ENCODE measurements around the gene FANCM. TPM values are rescaled to one million over a fixed set of nuclear protein-coding genes. Genes with fewer than 3 reads are reported as not detected.
"Not testable (repeated sequence)": the region's sequence is repeated elsewhere in the genome, so short reads cannot be mapped to it uniquely, and the experiment has no call there.

FANCM gene
- polyA plus RNA-seq, 4 donors: 11.7 to 15.1 (median 12.5) TPM

- DNase-seq (ENCODE audit: low read depth in 4 of 4, low spot score in 2 of 4): peak in 1 of 4 donors; percentile 22
These were observed 574 bp upstream of the FANCM start for GRCh38 chr14:45135156-45135555.

DNA sequence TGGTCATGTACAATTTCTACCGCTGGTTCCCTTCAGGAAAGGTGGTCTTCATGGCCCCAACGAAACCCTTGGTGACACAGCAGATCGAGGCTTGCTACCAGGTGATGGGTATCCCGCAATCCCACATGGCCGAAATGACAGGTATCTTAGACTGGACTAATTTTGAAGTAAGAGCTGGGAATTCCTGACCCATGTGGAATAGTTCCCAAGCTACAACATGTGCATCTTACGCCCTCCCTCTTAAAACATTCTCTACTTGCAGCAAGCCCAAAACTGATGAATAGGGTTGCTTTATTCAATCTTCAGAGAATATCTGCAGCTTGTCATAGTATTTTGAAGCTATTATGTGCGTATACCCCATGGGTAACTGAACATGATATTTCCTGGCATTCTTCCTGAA, 669 bp downstream of the FANCM start:
- DNase-seq (ENCODE audit: low read depth in 4 of 4, low spot score in 2 of 4): peak in 1 of 4 donors; percentile 0

GRCh38 chr14:45140661-45141187, 5.0 kb downstream of the FANCM start:
- DNase-seq (ENCODE audit: low read depth in 4 of 4, low spot score in 2 of 4): no peak

- not testable (repeated sequence) for DNase-seq (ENCODE audit: low read depth in 4 of 4, low spot score in 2 of 4)
These were observed 6.4 kb downstream of the FANCM start for GRCh38 chr14:45142083-45142482.

- no peak for DNase-seq (ENCODE audit: low read depth in 4 of 4, low spot score in 2 of 4)
These were observed 8.9 kb downstream of the FANCM start for GRCh38 chr14:45144658-45145057.

- no peak for DNase-seq (ENCODE audit: low read depth in 4 of 4, low spot score in 2 of 4)
These were observed 9.5 kb downstream of the FANCM start for GRCh38 chr14:45145214-45145613.

DNA sequence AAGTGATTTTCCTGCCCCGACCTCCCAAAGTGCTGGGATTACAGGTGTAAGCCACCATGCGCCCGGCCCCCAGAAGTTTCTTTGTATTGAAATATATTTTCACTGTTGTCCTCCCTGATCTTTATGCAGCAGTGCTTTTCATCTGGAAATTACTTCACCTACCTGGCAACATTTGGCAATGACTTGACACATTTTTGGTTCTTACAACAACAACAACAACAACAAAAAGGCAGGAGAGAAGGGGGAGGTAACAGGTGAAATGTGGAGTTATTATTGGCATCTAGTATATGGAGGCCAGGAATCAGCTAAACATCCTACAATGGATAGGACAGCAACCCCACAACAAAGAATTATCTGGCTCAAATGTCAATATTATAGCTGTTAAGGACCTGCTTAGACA, 13.9 kb downstream of the FANCM start:
- DNase-seq (ENCODE audit: low read depth in 4 of 4, low spot score in 2 of 4): no peak

DNA sequence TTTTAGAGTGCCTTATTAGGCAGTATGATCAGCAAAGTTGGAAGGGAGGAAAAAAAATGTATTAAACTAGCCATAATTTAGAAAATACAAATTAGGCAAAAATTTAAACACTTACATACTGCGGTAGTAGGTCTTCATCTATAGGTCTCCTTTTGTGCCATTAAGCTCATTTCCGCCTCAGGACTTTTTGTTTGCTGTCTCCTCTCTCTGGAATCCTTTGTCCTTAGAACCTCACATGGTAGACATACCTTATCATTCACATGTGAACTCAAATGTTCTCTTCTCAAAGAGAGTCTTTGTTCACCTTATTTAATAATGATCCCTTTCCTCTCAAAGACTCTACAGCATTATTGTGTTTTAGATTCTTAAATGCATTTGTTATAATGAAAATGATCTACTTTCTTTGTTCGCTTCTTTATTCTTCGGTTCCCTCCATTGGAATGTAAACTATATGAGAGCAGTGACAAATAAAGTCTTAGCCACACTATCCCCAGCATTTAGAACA, 14.7 kb downstream of the FANCM start:
- no peak for DNase-seq (ENCODE audit: low read depth in 4 of 4, low spot score in 2 of 4)

- no peak for DNase-seq (ENCODE audit: low read depth in 4 of 4, low spot score in 2 of 4)
These were observed 20.3 kb downstream of the FANCM start for GRCh38 chr14:45156067-45156466.

GRCh38 chr14:45169906-45170305, 34.2 kb downstream of the FANCM start:
- no peak for DNase-seq (ENCODE audit: low read depth in 4 of 4, low spot score in 2 of 4)

GRCh38 chr14:45177076-45177475, 41.3 kb downstream of the FANCM start:
- no peak for DNase-seq (ENCODE audit: low read depth in 4 of 4, low spot score in 2 of 4)

GRCh38 chr14:45181329-45181728, 45.6 kb downstream of the FANCM start:
- DNase-seq (ENCODE audit: low read depth in 4 of 4, low spot score in 2 of 4): no peak

- no peak for DNase-seq (ENCODE audit: low read depth in 4 of 4, low spot score in 2 of 4)
These were observed 46.1 kb downstream of the FANCM start for GRCh38 chr14:45181806-45182205.

DNA sequence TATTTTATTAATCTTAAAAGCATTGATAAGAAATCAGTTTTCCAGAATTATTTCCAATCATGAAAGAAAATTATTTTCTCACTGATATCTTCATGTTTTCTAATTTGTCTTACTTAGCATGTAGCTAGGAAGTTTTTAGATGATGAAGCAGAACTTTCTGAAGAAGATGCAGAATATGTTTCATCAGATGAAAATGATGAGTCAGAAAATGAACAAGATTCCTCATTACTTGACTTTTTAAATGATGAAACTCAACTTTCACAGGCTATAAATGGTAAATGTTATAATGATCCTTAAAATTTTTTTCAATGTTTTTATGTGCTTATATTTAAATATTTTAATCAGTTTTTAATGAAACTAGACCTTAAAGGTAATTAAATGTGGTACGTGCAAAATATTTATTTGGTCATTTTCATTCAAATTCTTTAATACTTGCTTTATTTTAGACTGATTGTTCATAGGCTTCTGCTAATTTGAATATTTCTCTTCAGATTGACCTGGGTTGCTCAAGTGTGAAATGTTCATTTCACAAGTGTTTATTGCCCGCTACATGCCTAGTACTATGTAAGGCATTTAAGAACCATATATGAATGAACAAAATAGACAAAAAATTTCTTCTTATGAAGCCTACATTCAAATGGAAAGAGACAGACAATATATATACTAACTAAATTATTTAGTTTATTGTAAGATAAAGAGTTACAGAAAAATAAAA, 49.5 kb downstream of the FANCM start:
- DNase-seq (ENCODE audit: low read depth in 4 of 4, low spot score in 2 of 4): no peak

- DNase-seq (ENCODE audit: low read depth in 4 of 4, low spot score in 2 of 4): no peak
These were observed 59.2 kb downstream of the FANCM start for GRCh38 chr14:45194964-45195363.

GRCh38 chr14:45198551-45198950, 62.8 kb downstream of the FANCM start:
- DNase-seq (ENCODE audit: low read depth in 4 of 4, low spot score in 2 of 4): no peak

- DNase-seq (ENCODE audit: low read depth in 4 of 4, low spot score in 2 of 4): no peak
These were observed 63.5 kb downstream of the FANCM start for GRCh38 chr14:45199230-45199629.

DNA sequence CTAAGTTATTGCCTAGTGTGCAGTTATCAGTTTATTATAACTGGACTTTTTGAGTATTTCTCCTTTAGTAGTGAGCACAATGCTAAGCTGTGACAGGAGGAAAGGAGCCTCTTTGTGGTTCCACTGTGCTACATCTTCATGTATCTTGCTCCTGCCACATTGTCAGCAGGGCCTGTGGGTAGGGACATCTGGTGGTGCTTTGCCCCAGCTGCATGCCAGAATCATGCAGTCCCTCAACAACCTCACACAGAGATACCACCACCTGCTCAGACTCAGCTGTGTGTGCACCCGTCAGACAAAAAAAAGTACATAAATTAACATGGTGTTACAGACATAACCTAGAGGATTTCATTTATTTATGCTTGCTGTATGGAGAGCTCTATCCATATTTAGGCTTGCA, 66.2 kb downstream of the FANCM start:
- DNase-seq (ENCODE audit: low read depth in 4 of 4, low spot score in 2 of 4): no peak

DNA sequence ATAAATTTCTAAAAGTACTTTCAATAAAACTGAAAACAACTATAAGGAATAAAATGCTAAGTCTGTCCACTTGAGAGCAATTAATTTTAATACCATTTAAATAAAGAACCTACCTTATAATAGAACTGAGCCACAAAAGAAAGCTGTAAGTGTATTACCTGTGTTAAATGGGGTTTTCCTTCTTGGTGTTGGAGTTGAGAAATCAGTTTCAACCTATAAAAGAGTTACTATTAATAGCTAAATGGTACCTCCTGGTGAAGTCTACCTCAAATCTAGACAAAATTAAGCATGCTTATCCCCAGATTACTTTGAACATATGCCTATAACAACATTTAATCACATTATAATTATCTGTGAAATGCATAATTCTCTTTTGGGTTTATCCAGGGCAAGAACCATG, 68.5 kb downstream of the FANCM start:
- DNase-seq (ENCODE audit: low read depth in 4 of 4, low spot score in 2 of 4): no peak

GRCh38 chr14:45210159-45210558, 74.4 kb downstream of the FANCM start:
- DNase-seq (ENCODE audit: low read depth in 4 of 4, low spot score in 2 of 4): no peak

- no peak for DNase-seq (ENCODE audit: low read depth in 4 of 4, low spot score in 2 of 4)
These were observed 75.6 kb downstream of the FANCM start for GRCh38 chr14:45211295-45211694.

GRCh38 chr14:45212231-45212630, 76.5 kb downstream of the FANCM start:
- DNase-seq (ENCODE audit: low read depth in 4 of 4, low spot score in 2 of 4): no peak

Measured in left renal cortex interstitium (tissue), 4 donors.